Thyroid gland (tissue), 4 donors: ENCODE data around the gene RGS14.

Experiments
- CTCF ChIP-seq, 6 experiments: fragments of 200-600 bp in 3 of 6; fragments of 450-650 bp in 3 of 6; sonication (generic) in 3 of 6; IDR thresholded peaks; one replicate each; pipeline ENCODE4 v1.5.1; 2016 to 2019; ENCODE audit warnings: antibody characterized with exemption in 6 of 6, mild to moderate bottlenecking in 2 of 6, inconsistent platforms in 1 of 6, moderate library complexity in 1 of 6
- POLR2A ChIP-seq, 2 donors: fragments of 450-650 bp; IDR thresholded peaks; one replicate each; pipeline ENCODE4 v1.6.1; 2017; ENCODE audit warnings: antibody characterized with exemption in 2 of 2, mild to moderate bottlenecking in 2 of 2, moderate library complexity in 1 of 2

- TF ChIP-seq CTCF (IDR thresholded peaks at IDR 0.05) (no peak), POLR2A (IDR thresholded peaks at IDR 0.05) (no peak)
These were observed 8.4 kb upstream of the RGS14 start for GRCh38 chr5:177349362-177349647.
